Ishikawa (cell line): ENCODE data around the gene PRDM4.

Source experiments
- CEBPB ChIP-seq: IDR thresholded peaks from 2 replicates; pipeline ENCODE4 v1.6.1; 2012
- CREB1 ChIP-seq: IDR thresholded peaks from 2 replicates; pipeline ENCODE4 v1.6.1; 2012; ENCODE audit warnings: low read depth
- EGR1 ChIP-seq: IDR thresholded peaks from 2 replicates; pipeline ENCODE4 v1.6.1; 2012
- EP300 ChIP-seq: IDR thresholded peaks from 2 replicates; pipeline ENCODE4 v1.6.1; 2012; ENCODE audit warnings: borderline replicate concordance
- FOXM1 ChIP-seq: IDR thresholded peaks from 2 replicates; pipeline ENCODE4 v1.6.1; 2012; ENCODE audit warnings: low read depth, borderline replicate concordance
- NFIC ChIP-seq: IDR thresholded peaks from 2 replicates; pipeline ENCODE4 v1.6.1; 2012
- RAD21 ChIP-seq: IDR thresholded peaks from 2 replicates; pipeline ENCODE4 v1.6.1; 2012; ENCODE audit warnings: low read depth
- REST ChIP-seq: IDR thresholded peaks from 2 replicates; pipeline ENCODE4 v1.6.1; 2012; ENCODE audit warnings: low read depth, mild to moderate bottlenecking
- TAF1 ChIP-seq: IDR thresholded peaks from 2 replicates; pipeline ENCODE4 v1.6.1; 2012; ENCODE audit warnings: low read depth, mild to moderate bottlenecking
- TCF12 ChIP-seq: IDR thresholded peaks from 2 replicates; pipeline ENCODE4 v1.6.1; 2012; ENCODE audit warnings: low read depth
- TEAD4 ChIP-seq: IDR thresholded peaks from 2 replicates; pipeline ENCODE4 v1.6.1; 2012
- YY1 ChIP-seq: IDR thresholded peaks from 2 replicates; pipeline ENCODE4 v1.6.1; 2012; ENCODE audit warnings: low read depth
- ZBTB7A ChIP-seq: IDR thresholded peaks from 2 replicates; pipeline ENCODE4 v1.6.1; 2012; ENCODE audit warnings: low read depth
- TF ChIP-seq, protein P1 (sequence below): IDR thresholded peaks from 2 replicates; pipeline ENCODE4 v1.6.1; 2012
- TF ChIP-seq, protein P2 (sequence below): IDR thresholded peaks from 2 replicates; pipeline ENCODE4 v1.6.1; 2012

PRDM4 gene

DNA sequence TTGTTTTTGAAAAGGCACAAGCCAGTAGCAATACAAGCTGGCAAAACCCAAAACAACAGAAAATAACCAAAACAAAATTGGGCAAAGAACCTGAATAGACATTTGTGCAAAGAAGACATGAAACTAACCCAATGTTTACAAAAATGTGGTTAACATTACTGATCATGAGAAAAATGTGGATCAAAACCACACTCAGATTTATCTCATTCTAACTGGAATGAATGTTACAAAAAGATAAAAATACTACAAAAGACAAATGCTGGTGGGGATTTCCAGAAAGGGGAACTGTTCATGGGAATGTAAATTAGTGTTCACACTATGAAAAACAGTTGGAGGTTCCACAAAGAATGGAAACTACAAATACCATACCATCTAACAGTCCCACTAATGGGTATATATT lies 40.2 kb upstream of the PRDM4 start:
- TF ChIP-seq TCF12 (no peak), CREB1 (no peak), EGR1 (no peak), RAD21 (no peak), REST (no peak), ZBTB7A (no peak), CEBPB (no peak), EP300 (no peak), YY1 (no peak)

DNA sequence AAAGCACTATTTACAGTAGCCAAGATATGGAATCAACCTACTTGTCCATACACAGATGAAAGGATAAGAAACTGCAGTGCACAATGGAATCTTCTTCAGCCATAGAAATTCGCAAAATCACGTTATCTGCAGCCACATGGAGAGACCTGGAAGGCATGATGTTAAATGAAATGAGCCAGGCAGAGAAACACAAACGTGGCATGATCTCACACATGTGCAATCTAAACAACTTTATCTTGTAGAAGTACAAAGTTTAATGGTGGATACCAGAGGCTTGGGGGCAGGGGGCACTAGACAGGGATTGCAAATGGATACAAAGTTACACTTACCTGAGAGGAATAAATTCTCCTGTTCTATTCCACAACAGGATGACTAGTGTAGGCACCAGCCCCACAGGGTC lies 37.6 kb upstream of the PRDM4 start:
- TF ChIP-seq, protein P1, sequence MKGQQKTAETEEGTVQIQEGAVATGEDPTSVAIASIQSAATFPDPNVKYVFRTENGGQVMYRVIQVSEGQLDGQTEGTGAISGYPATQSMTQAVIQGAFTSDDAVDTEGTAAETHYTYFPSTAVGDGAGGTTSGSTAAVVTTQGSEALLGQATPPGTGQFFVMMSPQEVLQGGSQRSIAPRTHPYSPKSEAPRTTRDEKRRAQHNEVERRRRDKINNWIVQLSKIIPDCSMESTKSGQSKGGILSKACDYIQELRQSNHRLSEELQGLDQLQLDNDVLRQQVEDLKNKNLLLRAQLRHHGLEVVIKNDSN, result no peak
- no peak for TF ChIP-seq TEAD4
- TF ChIP-seq TCF12, result no peak
- TF ChIP-seq RAD21, result no peak
- TF ChIP-seq, protein P2, sequence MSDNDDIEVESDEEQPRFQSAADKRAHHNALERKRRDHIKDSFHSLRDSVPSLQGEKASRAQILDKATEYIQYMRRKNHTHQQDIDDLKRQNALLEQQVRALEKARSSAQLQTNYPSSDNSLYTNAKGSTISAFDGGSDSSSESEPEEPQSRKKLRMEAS, result no peak
- no peak for TF ChIP-seq CEBPB

GRCh38 chr12:107794451-107794850 lies 33.5 kb upstream of the PRDM4 start:
- TF ChIP-seq, protein P2, result no peak
- no peak for TF ChIP-seq TAF1
- no peak for TF ChIP-seq TEAD4
- no peak for TF ChIP-seq FOXM1
- no peak for TF ChIP-seq TCF12
- TF ChIP-seq CREB1, result no peak
- no peak for TF ChIP-seq CEBPB
- TF ChIP-seq RAD21, result no peak
- no peak for TF ChIP-seq ZBTB7A
- no peak for TF ChIP-seq EGR1
- TF ChIP-seq NFIC, result no peak

DNA sequence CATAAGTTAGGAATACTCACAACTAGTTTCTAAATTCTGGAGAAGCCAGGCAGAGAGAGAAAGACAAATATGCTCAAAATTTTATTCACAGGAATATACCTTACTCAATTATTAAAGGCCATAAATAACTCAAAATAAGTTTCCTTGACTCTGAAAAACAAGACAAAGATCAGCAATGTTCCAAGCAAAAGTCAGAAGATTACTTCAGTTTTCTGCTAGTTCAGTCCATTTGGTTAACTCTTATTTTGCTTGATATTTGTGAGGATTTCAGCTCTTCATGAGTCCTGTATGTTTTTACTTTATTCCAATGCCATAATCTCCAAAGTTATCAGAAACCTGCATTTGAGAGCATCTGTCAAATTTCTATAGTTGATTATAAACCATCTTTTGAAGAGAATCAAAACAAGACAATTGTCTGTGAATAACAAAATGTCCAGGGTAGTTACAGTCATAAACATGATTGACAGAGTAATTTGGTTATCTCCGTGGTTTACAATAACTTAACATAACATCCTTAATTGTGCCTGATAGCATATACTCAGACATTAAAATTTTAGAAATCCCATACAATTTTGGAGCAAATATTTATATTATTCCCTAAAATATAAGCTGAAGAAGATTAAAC lies 30.6 kb upstream of the PRDM4 start:
- TF ChIP-seq ZBTB7A (no peak), NFIC (no peak), REST (no peak), FOXM1 (no peak), CREB1 (no peak), CEBPB (no peak), EGR1 (no peak), TAF1 (no peak), YY1 (no peak), TCF12 (no peak)
- TF ChIP-seq, protein P2, result no peak
- TF ChIP-seq, protein P1, result no peak

DNA sequence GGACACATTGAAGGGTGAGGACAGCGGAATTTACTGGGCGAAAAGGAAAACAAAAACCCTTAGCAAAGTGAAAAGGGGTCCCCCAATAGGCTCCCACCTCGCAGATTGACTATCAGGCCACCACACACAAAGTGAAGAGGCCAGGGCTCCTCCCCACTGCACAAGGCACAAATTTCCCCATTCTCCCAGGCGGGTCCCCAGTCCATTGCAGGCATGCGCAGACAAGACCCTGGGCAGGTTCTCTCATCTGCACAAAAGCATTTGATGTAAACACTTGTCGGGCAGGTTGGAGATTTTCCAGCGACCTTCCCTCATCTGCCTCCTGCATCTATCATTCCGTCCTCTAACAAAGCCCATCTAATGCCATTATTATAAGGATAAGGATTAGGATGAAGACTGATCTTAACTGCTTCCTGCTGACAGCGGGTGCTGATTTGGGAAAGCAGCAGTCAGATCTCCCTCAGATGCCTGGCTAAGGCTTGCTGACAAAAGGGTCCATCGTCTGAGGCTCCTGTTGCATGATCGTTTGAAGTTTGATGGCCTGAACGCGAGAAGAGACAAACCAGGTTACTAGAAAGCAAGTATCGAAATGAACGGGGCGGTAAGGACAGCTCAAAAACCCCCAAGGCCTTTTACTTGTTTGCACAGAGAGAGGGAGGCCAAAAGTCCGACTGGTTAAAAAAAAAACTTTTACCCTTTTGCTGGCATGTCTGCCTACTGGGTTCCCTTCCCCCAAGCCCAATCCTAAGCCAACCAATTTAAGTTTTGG lies 27.9 kb upstream of the PRDM4 start:
- no peak for TF ChIP-seq RAD21
- no peak for TF ChIP-seq TCF12
- no peak for TF ChIP-seq FOXM1
- no peak for TF ChIP-seq ZBTB7A
- TF ChIP-seq EP300, result no peak
- no peak for TF ChIP-seq TAF1
- no peak for TF ChIP-seq CEBPB
- TF ChIP-seq, protein P2, result no peak
- no peak for TF ChIP-seq YY1
- no peak for TF ChIP-seq NFIC
- TF ChIP-seq TEAD4, result no peak
- TF ChIP-seq CREB1, result no peak
- TF ChIP-seq REST, result no peak
- TF ChIP-seq EGR1, result no peak
- TF ChIP-seq, protein P1, result no peak
